Measurements from ENCODE around the gene MIOX. TPM values are rescaled to one million over a fixed set of nuclear protein-coding genes. Genes with fewer than 3 reads are reported as not detected.

Gene MIOX
- total and polyA plus RNA-seq, 9 of the 15 experiments (the other 6 are each of a cell fraction or from before 2014, with no cell fraction given): 0.08 TPM; not detected in 8

DNA sequence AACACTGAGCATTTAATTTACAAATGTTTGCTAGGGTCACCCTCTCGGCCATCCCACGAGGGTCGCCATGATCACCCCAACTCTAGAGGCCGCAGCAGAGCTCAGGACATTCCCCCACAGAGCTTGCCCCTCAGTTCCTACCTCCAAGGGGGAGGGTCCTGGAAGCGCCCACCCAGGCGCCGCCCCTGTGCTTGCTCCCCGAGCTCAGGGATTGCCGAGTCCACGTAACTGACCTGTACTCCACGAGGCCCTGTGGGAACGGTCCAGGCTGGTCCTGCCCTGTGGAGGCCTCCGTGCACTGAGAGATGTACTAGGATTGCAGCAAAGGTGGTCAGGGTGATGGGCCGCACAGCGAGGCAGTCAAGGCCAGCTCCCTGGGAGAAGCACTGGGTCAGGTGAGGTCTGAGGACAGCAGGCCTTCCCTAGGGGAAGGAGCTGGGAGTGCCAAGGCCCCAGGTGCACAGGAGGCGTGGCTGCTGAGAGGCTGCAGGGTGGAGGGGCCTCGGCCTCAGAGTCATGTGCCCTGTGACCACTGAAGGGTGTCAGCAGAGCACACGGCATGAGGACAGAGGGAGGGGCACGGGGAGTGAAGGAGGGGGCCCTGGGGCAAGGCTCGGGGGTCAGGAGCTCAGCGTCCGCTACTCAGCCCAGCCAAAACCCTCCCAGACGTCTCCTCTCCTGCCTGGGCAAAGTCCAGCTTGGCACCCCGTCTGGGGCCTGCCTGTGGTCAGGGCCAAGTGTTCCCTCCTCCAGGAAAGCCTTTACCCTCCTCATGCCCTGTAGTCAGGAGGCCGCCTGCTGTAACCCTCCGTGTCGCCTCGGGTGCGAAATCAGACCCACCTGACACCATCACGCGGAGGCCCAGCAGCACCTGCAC lies 2.4 kb upstream of the MIOX start:
- no peak for FAIRE-seq
- Histone ChIP-seq H3K27ac (ENCODE audit: extremely low read depth, low read depth, low read length) (no peak overlapping the region), H3K36me3 (ENCODE audit: control insufficient read depth, insufficient read depth, low read length) (no peaks in the 10 kb centered on the region), H3K79me2 (ENCODE audit: control insufficient read depth, insufficient read depth, low read length) (no peaks in the 10 kb centered on the region), H3K4me3 (no peak overlapping the region), H3K4me1 (replicated peaks in 1 of 2; ENCODE audit: control insufficient read depth in 2 of 2, insufficient read depth in 2 of 2, low read length in 2 of 2) (peaks cover 4 to 60% of the 10 kb centered on the region in 2 experiments; a peak in 3 of 5 replicates), H3K4me2 (ENCODE audit: insufficient read depth, low read length) (no peak overlapping the region), H3K9ac (ENCODE audit: insufficient read depth in 1 of 2, low read depth in 2 of 2, low read length in 2 of 2) (0 out of 4 replicates have a peak overlapping the region, but pooled peaks of 1 of the 2 experiments have one; percentile 26), H3K9me1 (ENCODE audit: control insufficient read depth, insufficient read depth, low read length) (no peaks in the 10 kb centered on the region), H2AFZ (ENCODE audit: low read depth, low read length) (no peak overlapping the region), H4K20me1 (replicated peaks; ENCODE audit: control insufficient read depth, insufficient read depth, low read length) (no peaks in the 10 kb centered on the region), H3K27me3 (ENCODE audit: control insufficient read depth in 2 of 2, insufficient read depth in 2 of 2, low read length in 2 of 2) (no peaks in the 10 kb centered on the region), H3K9me3 (replicated peaks; ENCODE audit: control insufficient read depth, insufficient read depth, low read depth, low read length) (no peaks in the 10 kb centered on the region)
- no peak for DNase-seq (ENCODE audit: extremely low read depth in 1 of 4, low spot score in 3 of 4)
- ChIA-PET POLR2A (interaction anchor here (0.7 to 1.4 kb wide), 7 partner anchors 10 to 122 kb away, joined by 3 to 6 read pairs (median 3); partner anchors contain the start of gene SCO2), CTCF (ENCODE audit: low intra/inter-chr PET ratio) (no interaction called here)
- intact Hi-C loops (cut with micrococcal nuclease): no loop called here
- peak; percentile 13 for ATAC-seq
- BruUV-seq (replicated peaks): no TSS peak
- WGBS (ENCODE audit: insufficient coverage, low coverage, missing lambda C conversion rate): 77% methylated on average over 11 of the region's 31 CpGs
- in situ Hi-C loops (cut with MboI): no loop called here
- TF ChIP-seq ATF1 (CRISPR knock-in tag; IDR thresholded peaks at IDR 0.05): no peak
- TF ChIP-seq ATF1 (tag; IDR thresholded peaks at IDR 0.05): no peak
- TF ChIP-seq POLR2B (IDR thresholded peaks at IDR 0.05; ENCODE audit: low read depth, partially characterized antibody): peak; percentile 25
- TF ChIP-seq POLR2G (IDR thresholded peaks at IDR 0.05; ENCODE audit: low read depth, low read length): peak; percentile 44
- no peak for TF ChIP-seq POU5F1 (IDR thresholded peaks at IDR 0.05; ENCODE audit: borderline replicate concordance, low read depth, low read length, partially characterized antibody)
- no peak for TF ChIP-seq DMBX1 (CRISPR knock-in tag; IDR thresholded peaks at IDR 0.05; ENCODE audit: borderline replicate concordance)
- TF ChIP-seq KDM5B (IDR thresholded peaks at IDR 0.05; ENCODE audit: insufficient replicate concordance, low read depth, low read length): peak; percentile 22
- peak; percentile 48; the same call in 1 of the 2 replicates for TF ChIP-seq RBFOX2 (IDR thresholded peaks at IDR 0.05; ENCODE audit: low read depth, low read length)
- TF ChIP-seq, protein P1, sequence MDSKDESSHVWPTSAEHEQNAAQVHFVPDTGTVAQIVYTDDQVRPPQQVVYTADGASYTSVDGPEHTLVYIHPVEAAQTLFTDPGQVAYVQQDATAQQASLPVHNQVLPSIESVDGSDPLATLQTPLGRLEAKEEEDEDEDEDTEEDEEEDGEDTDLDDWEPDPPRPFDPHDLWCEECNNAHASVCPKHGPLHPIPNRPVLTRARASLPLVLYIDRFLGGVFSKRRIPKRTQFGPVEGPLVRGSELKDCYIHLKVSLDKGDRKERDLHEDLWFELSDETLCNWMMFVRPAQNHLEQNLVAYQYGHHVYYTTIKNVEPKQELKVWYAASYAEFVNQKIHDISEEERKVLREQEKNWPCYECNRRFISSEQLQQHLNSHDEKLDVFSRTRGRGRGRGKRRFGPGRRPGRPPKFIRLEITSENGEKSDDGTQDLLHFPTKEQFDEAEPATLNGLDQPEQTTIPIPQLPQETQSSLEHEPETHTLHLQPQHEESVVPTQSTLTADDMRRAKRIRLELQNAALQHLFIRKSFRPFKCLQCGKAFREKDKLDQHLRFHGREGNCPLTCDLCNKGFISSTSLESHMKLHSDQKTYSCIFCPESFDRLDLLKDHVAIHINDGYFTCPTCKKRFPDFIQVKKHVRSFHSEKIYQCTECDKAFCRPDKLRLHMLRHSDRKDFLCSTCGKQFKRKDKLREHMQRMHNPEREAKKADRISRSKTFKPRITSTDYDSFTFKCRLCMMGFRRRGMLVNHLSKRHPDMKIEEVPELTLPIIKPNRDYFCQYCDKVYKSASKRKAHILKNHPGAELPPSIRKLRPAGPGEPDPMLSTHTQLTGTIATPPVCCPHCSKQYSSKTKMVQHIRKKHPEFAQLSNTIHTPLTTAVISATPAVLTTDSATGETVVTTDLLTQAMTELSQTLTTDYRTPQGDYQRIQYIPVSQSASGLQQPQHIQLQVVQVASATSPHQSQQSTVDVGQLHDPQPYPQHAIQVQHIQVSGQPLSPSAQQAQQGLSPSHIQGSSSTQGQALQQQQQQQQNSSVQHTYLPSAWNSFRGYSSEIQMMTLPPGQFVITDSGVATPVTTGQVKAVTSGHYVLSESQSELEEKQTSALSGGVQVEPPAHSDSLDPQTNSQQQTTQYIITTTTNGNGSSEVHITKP (IDR thresholded peaks at IDR 0.05; ENCODE audit: partially characterized antibody): no peak
- TF ChIP-seq SPI1 (IDR thresholded peaks at IDR 0.05; ENCODE audit: borderline replicate concordance, low read depth, low read length): no peak
- no peak for TF ChIP-seq EZH2 (IDR thresholded peaks at IDR 0.05; ENCODE audit: borderline replicate concordance, low read depth, low read length)
